AG09319 (cell line): ENCODE measurements around the gene LEF1.

ENCODE experiments used
- DNase-seq: peaks from one replicate; pipeline ENCODE4 v3.0.0-alpha.2; 2010; ENCODE audit warnings: low read depth; ENCODE audit errors: extremely low read depth
- CTCF ChIP-seq: IDR thresholded peaks from 2 replicates; pipeline ENCODE4 v1.5.1; 2011; ENCODE audit warnings: low read depth, mild to moderate bottlenecking, inconsistent platforms, low read length, moderate library complexity

Gene LEF1

GRCh38 chr4:108205859-108206258 lies 37.1 kb upstream of the LEF1 start:
- DNase-seq: no peak
- no peak for TF ChIP-seq CTCF

GRCh38 chr4:108204518-108204917 lies 35.8 kb upstream of the LEF1 start:
- no peak for TF ChIP-seq CTCF
- no peak for DNase-seq

- no peak for TF ChIP-seq CTCF
Measured at GRCh38 chr4:108203377-108203776, 34.6 kb upstream of the LEF1 start.

GRCh38 chr4:108201774-108202173 lies 33.0 kb upstream of the LEF1 start:
- DNase-seq: no peak
- no peak for TF ChIP-seq CTCF

More at GRCh38 chr4:108203377-108203776, 34.6 kb upstream of the LEF1 start:
- no peak for DNase-seq

- no peak for TF ChIP-seq CTCF
Measured at GRCh38 chr4:108199881-108200280, 31.1 kb upstream of the LEF1 start.

GRCh38 chr4:108193886-108194672 lies 25.3 kb upstream of the LEF1 start:
- no peak for TF ChIP-seq CTCF
- no peak for DNase-seq

More at GRCh38 chr4:108199881-108200280, 31.1 kb upstream of the LEF1 start:
- no peak for DNase-seq

GRCh38 chr4:108192935-108193334 lies 24.2 kb upstream of the LEF1 start:
- TF ChIP-seq CTCF: no peak

More at GRCh38 chr4:108192935-108193334, 24.2 kb upstream of the LEF1 start:
- DNase-seq: no peak
